Testis (tissue), 2 donors: ENCODE measurements around the gene TECPR2.

ENCODE experiments used
- CTCF ChIP-seq, 3 experiments: fragments of 450-650 bp in 2 of 3; fragments of 200-600 bp in 1 of 3; sonication (generic) in 1 of 3; IDR thresholded peaks; one replicate each; pipeline ENCODE4 v1.5.1; 2016 to 2019; ENCODE audit warnings: antibody characterized with exemption in 3 of 3, mild to moderate bottlenecking in 2 of 3, moderate library complexity in 1 of 3
- POLR2A ChIP-seq: fragments of 450-650 bp; IDR thresholded peaks from one replicate; pipeline ENCODE4 v1.6.1; 2017; ENCODE audit warnings: antibody characterized with exemption, mild to moderate bottlenecking, moderate library complexity

GRCh38 chr14:102492531-102492910 is 129.8 kb downstream of the TECPR2 start:
- no peak for TF ChIP-seq CTCF (IDR thresholded peaks at IDR 0.05)
- TF ChIP-seq POLR2A = no peak
